ENCODE data around the gene NCEH1. TPM values are rescaled to one million over a fixed set of nuclear protein-coding genes. Genes with fewer than 3 reads are reported as not detected.
A peak's percentile ranks its signal among the peaks of the same experiment; 100 is the strongest.

Gene NCEH1
- total RNA-seq, 1 experiment from 2014 or later = 43.5 TPM

- peaks cover 29% of the 10 kb centered on the region for H3K4me1 ChIP-seq (replicated peaks; ENCODE audit: insufficient read depth)
- no peaks in the 10 kb centered on the region for H3K9me3 ChIP-seq (ENCODE audit: insufficient read depth, low read depth)
- H4K20me1 ChIP-seq (ENCODE audit: insufficient read depth) = no peaks in the 10 kb centered on the region
- no peaks in the 10 kb centered on the region for H3K27me3 ChIP-seq (ENCODE audit: insufficient read depth, low read depth)
- H3K36me3 ChIP-seq (ENCODE audit: low read depth) = 0 out of 2 replicates have a peak, but pooled peaks cover 5% of the 10 kb centered on the region
- intact Hi-C loops (cut with micrococcal nuclease; ENCODE audit: unreplicated experiment) = no loop called here
- TF ChIP-seq CTCF (conservative IDR thresholded peaks at IDR 0.05) = no peak
- no peak for TF ChIP-seq EZH2 (IDR thresholded peaks at IDR 0.05; ENCODE audit: low read depth)
- no peaks in the 10 kb centered on the region for H3K9me2 ChIP-seq (ENCODE audit: insufficient read depth)
- H3K27ac ChIP-seq = peak overlapping the region; percentile 36
- H3F3A ChIP-seq (ENCODE audit: insufficient read depth, low read depth) = peaks cover 18% of the 10 kb centered on the region; the same call in 1 of the 2 replicates
- POLR2A ChIA-PET (ENCODE audit: unreplicated experiment) = no interaction called here
- no peak overlapping the region for H3K4me3 ChIP-seq
- peaks cover 88% of the 10 kb centered on the region for H3K79me2 ChIP-seq (ENCODE audit: low read depth)
- BruUV-seq (replicated peaks) = no TSS peak
- H3K4me2 ChIP-seq = no peak overlapping the region
- CTCF ChIA-PET = interaction anchor here (0.6 to 1.1 kb wide), 2 partner anchors 55 to 72 kb away, joined by 3 to 7 read pairs; partner anchors contain the start of gene ECT2
- H2AFZ ChIP-seq = no peak overlapping the region
- DNase-seq = peak; percentile 15 to 33
Observed at GRCh38 chr3:172678068-172678467, 32.8 kb downstream of the NCEH1 start.

GRCh38 chr3:172676196-172676922 is 34.5 kb downstream of the NCEH1 start:
- Histone ChIP-seq H3K27me3 (ENCODE audit: insufficient read depth, low read depth) (no peaks in the 10 kb centered on the region), H3K4me3 (no peak overlapping the region), H3K27ac (peak overlapping the region; percentile 21), H3K36me3 (ENCODE audit: low read depth) (no peaks in the 10 kb centered on the region), H3K9me3 (ENCODE audit: insufficient read depth, low read depth) (no peaks in the 10 kb centered on the region), H3K79me2 (ENCODE audit: low read depth) (peaks cover 89% of the 10 kb centered on the region), H2AFZ (no peak overlapping the region), H3K4me1 (replicated peaks; ENCODE audit: insufficient read depth) (peaks cover 34% of the 10 kb centered on the region), H3K9me2 (ENCODE audit: insufficient read depth) (no peaks in the 10 kb centered on the region), H4K20me1 (ENCODE audit: insufficient read depth) (no peaks in the 10 kb centered on the region), H3K4me2 (no peak overlapping the region), H3F3A (ENCODE audit: insufficient read depth, low read depth) (peaks cover 18% of the 10 kb centered on the region; the same call in 1 of the 2 replicates)
- TF ChIP-seq EZH2 (IDR thresholded peaks at IDR 0.05; ENCODE audit: low read depth) (no peak), CTCF (conservative IDR thresholded peaks at IDR 0.05) (no peak)
- POLR2A ChIA-PET (ENCODE audit: unreplicated experiment) = interaction anchor here (0.6 kb wide), 1 partner anchor 76 kb away, joined by 3 read pairs; no protein-coding TSS in a partner anchor
- intact Hi-C loops (cut with micrococcal nuclease; ENCODE audit: unreplicated experiment) = no loop called here
- CTCF ChIA-PET = interaction anchor here (0.6 to 1.5 kb wide), 5 partner anchors 10 to 74 kb away, joined by 3 to 5 read pairs (median 3); no protein-coding TSS in a partner anchor
- peak in 1 of 2 experiments; percentile 17 for DNase-seq
- BruUV-seq (replicated peaks) = no TSS peak

- Histone ChIP-seq H3K9me2 (ENCODE audit: insufficient read depth) (no peaks in the 10 kb centered on the region), H3K9me3 (ENCODE audit: insufficient read depth, low read depth) (no peaks in the 10 kb centered on the region), H3K27ac (peak overlapping the region; percentile 21; the same call in 1 of the 2 replicates), H3K4me2 (peak overlapping the region; percentile 35), H3K4me3 (no peak overlapping the region), H3K79me2 (ENCODE audit: low read depth) (peaks cover 81% of the 10 kb centered on the region), H4K20me1 (ENCODE audit: insufficient read depth) (no peaks in the 10 kb centered on the region), H3K36me3 (ENCODE audit: low read depth) (no peaks in the 10 kb centered on the region), H3K4me1 (replicated peaks; ENCODE audit: insufficient read depth) (peaks cover 34% of the 10 kb centered on the region), H2AFZ (no peak overlapping the region), H3K27me3 (ENCODE audit: insufficient read depth, low read depth) (no peaks in the 10 kb centered on the region), H3F3A (ENCODE audit: insufficient read depth, low read depth) (peaks cover 18% of the 10 kb centered on the region; the same call in 1 of the 2 replicates)
- POLR2A ChIA-PET (ENCODE audit: unreplicated experiment) = no interaction called here
- CTCF ChIA-PET = interaction anchor here (1.5 kb wide), 1 partner anchor 11 kb away, joined by 3 read pairs; no protein-coding TSS in a partner anchor
- DNase-seq = peak in 1 of 2 experiments; percentile 61
- intact Hi-C loops (cut with micrococcal nuclease; ENCODE audit: unreplicated experiment) = no loop called here
- TF ChIP-seq EZH2 (IDR thresholded peaks at IDR 0.05; ENCODE audit: low read depth) (no peak), CTCF (conservative IDR thresholded peaks at IDR 0.05) (peak; percentile 99)
- no TSS peak for BruUV-seq (replicated peaks)
Observed at GRCh38 chr3:172675441-172676193, 35.2 kb downstream of the NCEH1 start.
